Breast epithelium (tissue), 3 donors: ENCODE data around the gene PLA2G15.

Experiments
- CTCF ChIP-seq, 3 donors: fragments of 450-650 bp; IDR thresholded peaks; one replicate each; pipeline ENCODE4 v1.5.1; 2016 to 2017; ENCODE audit warnings: antibody characterized with exemption in 3 of 3, mild to moderate bottlenecking in 3 of 3, moderate library complexity in 3 of 3
- POLR2A ChIP-seq: fragments of 450-650 bp; IDR thresholded peaks from one replicate; pipeline ENCODE4 v1.6.1; 2016; ENCODE audit warnings: antibody characterized with exemption, mild to moderate bottlenecking, moderate library complexity

GRCh38 chr16:68227850-68228553, 17.2 kb upstream of the PLA2G15 start:
- TF ChIP-seq CTCF (IDR thresholded peaks at IDR 0.05) (no peak), POLR2A (no peak)
